ENCODE results near the gene CYB561D2.

CYB561D2 gene

DNA sequence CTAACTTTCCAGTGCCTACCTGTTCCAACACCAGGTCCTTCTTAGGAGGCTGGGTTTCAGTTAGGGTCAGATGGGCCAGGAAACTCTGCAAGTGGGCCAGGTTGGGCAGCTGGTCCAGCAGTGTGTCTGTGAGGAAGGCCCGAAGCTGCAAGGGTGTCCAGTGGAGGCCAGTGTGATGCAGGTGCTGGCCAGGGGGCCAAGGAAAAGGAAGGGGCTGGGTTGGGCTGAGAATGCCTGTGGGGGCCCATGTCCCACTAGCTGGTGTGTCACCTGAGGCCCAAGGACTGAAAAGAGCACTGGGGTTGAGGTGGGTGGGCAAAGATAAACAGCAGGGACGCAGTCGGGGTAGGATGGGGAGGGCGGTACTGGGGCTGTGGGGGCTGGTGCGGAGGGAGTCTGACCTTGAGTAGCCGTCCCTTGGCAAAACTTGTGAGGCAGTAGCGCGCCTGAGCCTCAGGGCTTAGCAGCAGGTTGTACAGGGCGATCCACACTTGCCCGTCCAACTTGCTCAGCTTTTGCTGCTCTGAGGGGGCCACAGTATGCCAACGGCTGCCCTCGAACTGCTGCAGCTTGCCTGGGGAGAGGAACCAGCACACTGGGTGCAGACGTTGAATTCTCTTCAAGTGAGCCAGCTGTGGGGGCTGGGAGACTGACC lies 8.5 kb upstream of the CYB561D2 start:
- no peak for DNase-seq

DNA sequence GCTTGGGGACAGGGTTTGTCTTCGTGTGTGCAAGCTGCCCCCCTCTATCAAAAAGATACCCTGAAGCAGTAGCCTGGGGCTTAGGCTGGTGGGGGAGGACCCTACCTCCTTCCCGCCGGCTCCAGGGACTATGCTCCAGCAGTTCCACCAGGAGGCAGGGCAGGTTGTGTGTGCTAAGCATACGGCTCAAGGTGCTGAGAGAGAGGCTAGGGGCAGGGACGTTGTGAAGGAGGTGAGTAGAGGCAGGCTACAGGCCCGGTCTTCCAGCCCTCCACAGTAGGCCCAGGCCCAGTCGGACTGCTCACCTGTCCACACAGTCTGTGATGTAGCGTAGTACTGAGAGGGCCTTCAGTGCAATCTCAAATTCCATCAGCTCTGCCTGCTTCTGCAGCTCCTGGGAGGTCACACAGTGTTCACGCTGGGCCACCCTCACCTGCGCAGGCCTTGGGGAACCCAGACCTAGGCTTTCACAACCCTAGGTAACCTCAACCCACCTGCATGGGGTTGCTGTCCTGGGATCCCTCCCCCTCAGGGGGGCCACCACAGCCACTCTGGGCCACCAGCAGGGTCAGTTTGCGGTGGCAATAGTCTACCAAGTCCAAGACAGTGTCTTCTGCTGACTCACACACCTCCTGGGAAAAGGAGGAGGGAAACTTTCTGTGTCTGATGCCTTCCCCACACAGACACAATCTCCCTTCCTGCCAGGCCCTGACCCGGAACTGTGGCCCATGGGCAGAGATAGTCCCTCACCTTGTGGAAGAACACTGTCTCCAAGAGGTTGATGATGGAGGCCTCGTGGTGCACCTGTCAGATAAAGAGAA lies 7.6 kb upstream of the CYB561D2 start:
- no peak for DNase-seq

DNA sequence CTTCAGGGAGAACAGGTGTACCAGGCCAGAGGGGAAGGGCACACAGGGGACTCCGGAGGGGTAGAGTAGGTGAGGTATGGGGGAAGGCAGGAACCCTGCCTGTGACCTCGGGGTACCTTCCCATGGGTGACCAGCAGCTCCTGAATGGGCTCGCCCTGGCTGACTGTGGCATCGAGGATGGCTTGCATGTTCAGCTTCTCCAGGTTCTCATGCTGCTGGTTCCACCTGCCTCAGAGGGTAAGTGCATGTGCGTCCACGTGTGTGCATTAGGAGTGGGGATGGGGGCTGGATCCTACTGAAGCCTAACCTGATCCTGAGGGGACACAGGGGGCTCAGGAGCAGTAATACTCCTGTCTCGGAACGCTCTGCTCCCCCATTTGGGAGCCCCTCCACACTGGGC lies 5.7 kb upstream of the CYB561D2 start:
- DNase-seq: no peak

DNA sequence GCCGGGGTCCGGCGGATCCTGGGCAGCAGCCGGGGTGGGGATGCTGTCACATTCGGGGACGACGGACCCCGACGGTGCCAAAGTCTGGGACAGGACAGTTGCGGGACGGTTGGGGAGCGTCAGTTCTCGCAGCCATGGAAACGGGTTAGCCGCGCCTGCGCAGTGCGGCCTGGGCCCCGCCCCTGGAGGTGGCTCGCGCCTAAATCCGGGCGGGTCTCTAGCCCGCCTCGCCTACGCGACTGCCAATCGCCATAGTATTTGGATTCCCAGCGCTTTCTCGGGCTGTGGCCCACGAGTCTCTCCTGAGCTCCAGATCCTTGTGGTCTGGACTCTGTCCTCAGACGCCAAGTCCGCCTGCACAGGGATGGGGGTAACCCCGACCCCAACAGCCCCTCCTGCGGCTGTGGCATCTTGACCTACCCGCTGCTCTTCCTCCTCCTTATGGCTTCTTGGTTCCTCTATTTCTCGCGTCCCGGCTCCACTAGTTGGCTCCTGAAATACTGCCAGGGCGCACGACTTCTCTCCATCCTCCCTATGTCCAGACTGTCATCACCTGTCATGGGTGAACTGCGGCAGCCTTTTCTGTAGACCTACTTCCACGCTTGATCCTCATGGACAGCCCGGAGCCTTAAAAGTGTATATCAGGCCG lies 5.0 kb upstream of the CYB561D2 start, which contains the start of gene ZMYND10:
ZMYND10 (minus strand) TSS at position 147 of the 649 bp plus-strand sequence. CDS start 153 bp downstream, outside the sequence.
- peak; percentile 47 to 62 (median 55) for DNase-seq

DNA sequence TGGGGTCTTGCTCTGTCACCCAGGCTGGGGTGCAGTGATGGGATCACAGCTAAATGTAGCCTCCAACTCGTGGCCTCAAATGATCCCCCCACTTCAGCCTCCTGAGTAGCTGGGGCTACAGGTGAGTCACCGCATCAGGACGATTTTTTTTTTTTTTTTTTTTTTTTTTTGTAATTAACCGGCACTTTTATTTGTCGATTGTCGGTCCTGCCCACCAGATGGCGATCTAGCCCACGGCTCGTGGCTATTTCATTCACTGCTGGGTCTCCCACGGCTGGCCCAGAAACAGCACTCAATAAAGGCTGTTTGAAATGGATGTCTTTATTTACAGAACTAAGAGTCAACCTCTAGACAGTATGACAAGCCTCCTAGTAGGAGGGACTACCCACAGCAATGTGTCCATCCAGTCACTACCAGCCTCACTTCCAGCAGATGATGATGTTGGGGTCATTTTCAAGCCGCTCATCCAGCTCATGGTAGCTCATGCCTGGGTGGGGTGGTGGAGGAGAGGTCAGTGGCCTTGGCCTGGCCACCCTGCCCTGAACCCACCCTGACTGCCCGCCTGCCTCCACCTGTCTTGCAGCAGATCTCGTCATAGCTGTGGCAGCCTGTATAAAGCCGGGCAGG lies 3.4 kb upstream of the CYB561D2 start:
- peak; percentile 48 to 85 (median 51) for DNase-seq

DNA sequence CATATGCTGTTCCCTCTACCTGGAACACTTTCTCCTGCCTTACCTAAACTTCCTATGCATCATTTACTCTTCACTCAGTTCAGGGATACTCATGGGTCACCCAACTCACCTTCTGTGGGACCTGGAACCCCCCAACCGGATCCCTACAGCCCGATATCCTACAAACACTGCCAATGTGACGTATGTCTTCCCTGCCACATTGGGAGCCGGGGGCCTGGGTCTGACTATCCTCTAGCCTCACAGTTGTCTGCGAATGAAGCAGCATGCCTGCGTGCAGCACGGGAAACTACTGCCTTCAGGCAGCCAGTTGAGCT lies 492 bp upstream of the CYB561D2 start:
- DNase-seq: no peak

DNA sequence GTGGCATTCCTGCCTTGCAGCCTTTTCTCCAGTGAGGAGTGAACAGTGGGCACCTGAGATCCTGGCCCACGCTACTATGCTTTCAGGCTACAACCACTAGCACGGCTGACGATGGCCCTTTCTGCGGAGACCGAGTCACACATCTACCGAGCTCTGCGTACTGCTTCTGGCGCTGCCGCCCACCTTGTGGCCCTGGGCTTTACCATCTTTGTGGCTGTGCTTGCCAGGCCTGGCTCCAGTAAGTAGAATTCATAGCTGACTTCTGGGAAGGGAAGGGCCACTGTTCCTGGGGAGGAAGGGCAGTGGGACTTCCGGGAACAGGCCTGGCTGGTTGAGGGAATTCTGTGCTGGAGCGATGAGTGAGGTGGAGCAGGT lies 648 bp downstream of the CYB561D2 start:
- no peak for DNase-seq

DNA sequence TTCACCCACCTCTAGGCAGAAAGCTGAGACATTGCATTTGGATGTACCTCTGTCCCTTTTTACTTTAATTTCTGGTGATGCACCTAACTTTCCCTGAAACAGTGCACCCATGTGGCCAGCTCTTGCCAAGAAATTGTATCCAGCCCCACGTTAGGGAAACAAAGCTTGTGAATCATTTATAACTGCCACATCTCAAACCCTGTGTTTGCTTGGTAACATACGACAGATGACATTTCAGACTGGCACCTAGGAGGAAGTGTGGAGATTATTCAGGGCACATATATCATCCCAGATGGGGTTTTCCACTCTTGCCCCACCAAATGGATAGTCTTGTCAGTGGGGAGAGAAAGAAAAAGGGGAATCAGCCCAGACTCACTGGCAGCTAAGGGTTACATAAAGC lies 2.1 kb downstream of the CYB561D2 start:
- DNase-seq: peak in 1 of 3 experiments; percentile 3

DNA sequence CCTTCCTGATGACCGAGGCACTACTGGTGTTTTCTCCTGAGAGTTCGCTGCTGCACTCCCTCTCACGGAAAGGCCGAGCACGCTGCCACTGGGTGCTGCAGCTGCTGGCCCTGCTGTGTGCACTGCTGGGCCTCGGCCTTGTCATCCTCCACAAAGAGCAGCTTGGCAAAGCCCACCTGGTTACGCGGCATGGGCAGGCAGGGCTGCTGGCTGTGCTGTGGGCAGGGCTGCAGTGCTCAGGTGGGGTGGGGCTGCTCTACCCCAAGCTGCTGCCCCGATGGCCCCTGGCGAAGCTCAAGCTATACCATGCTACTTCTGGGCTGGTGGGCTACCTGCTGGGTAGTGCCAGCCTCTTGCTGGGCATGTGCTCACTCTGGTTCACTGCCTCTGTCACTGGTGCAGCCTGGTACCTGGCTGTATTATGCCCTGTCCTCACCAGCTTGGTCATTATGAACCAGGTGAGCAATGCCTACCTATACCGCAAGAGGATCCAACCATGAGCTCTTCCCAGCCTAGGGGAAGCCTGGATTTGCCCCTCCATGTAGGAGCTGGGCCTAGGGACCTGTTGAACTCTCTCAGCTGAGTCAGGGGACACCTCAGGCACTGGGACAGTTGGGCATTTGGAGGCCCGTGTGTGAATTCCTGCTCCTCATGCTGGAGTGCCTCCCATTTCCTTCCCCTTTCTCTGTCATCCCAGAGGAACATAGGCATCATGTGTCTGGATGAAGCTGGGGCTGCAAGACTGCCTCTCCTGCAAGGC lies 2.8 kb downstream of the CYB561D2 start:
- no peak for DNase-seq

DNA sequence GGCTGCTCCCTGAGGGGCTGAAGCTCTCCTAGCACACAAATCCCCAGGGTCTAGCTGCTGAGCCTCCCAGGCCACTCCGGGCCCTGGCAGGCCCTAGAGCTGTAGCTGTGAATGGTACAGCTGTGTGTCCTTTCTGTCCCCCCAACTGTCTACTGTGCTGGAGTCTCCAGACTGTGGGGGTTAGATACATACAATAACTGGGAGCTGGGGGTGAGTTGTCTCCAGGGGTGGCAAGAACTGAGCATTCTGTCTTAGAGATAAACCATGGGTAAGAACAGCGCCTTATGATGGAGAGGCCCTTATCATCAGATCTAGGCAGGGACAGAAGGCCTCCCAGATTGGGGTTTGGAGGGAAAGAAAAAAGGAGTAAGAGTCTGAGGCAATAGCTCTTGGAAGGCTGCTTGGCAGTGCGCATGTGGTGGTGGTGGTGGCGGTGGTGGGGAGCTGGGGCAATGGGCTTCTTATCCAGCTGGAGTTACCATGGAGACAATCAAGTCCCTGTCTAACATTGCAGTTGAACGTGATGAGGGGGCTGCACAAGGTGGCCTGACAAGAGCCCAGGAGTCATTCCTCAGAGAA lies 3.6 kb downstream of the CYB561D2 start:
- DNase-seq: no peak

DNA sequence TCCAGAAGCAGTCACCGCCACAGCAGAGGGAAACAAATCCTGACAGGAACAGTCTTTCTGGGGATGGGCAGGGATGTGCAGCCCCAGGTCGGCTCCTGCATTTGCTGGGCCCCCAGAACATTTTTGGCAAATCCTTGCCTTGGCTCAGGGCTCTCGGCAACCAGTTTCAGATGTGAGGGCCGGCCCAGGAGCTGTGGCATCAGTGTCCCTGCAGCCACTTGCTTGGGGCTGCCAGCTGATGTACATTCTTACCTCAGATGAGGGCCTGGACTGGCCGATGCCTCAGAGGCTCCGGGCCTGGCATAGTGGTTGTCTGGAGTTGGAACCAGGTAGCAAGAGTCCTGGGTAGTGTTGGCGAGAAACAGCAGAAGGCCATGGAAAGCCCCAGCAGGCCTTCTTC lies 4.2 kb downstream of the CYB561D2 start:
- no peak for DNase-seq

DNA sequence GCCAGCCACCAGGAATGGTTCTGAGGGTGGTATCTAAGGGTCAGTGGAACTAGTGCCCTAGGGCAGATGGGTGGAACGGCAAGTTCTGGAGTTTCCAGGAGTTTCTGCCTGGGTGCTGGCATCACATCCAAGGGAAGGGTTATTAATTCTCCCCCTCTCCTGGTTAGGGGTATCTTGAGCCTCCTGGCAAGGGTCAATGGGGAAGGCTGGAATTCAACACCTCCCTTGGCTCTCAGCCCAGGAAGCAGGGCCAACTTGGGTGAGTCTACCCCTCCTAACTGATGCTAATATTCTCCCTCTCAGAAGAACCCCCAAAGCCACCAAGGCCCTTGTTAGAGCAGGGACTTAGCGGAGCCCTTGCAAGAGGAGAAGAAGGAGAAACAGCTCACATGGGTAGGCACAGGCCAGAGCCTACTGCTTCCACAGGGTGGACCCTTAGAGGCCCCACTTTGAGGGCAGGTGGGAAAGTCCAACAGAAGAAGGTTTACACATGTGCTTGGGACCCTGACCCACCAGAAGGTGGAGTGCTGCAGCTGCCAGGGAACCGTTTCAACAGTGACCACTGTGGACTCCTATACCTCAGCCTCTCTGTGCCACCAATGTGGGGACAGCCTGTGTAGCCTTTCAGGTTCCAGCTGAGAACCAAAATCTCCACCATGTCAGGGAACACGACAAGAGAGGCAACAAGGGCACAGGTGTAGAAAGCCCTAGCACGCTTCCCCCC lies 5.3 kb downstream of the CYB561D2 start:
- DNase-seq: peak in 1 of 3 experiments; percentile 14

DNA sequence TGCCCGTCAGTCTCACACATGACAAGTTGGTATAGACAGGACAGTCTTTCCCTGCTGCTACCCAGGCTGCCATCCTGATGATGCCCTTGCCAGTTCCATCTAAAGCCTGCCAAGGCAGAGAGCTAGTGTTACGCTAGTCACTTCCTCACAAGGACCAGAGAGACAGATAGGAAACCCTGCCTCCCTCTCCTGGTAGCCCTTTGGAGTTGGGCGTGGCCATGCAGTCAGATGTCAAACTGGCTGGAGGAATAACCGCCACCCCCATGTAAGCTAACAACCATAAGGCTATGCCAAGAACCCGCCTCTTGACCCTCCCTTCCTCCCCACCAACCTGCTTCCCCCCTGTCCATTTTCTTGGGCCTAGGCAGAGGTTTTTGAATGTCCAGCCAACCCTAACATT lies 5.9 kb downstream of the CYB561D2 start:
- no peak for DNase-seq

DNA sequence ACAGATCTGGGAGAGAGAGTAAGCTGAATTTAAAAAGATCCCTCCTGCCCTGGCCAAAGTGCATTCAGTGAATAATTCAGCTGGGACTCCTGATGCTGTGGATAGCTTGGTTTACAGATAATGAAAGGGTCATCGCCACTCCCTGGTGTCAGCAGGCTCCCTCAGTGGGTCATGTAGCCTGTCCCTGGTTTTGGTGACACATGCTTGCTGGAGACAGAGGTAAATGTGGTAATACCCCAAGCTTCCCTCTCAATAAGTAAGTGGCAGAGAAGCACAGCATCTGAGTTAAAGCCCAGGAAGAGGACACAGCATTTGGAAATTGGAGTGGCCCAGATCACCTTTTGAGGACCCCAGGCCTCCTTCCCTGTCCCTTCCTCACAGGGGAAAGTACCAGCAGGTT lies 6.8 kb downstream of the CYB561D2 start:
- DNase-seq: no peak

DNA sequence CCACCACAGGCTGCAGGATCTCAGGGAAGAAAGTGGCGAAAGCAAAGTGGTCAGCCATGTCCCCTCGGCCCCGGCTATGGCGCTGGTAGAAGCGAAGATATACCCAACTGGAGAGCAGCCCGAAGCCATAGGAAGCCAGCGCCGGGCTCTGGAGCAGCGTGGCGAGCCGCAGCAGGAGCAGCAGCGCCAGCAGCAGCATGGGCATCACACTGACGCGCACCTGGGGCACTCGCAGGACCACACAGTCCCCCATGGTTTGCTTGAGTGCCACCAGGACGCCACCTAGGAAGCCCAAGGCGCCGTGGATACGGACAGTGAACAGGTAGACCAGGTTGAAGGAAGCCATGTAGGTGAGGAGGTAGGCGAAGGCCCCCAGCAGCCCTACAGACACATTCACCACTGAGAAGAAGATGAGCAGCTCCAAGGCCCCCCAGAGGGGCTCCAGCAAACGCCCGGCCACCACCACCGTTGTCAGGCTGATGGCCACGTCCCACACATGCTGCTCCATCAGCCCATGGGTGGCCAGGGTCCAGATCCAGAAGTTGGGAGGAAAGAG lies 7.8 kb downstream of the CYB561D2 start:
- DNase-seq: no peak

DNA sequence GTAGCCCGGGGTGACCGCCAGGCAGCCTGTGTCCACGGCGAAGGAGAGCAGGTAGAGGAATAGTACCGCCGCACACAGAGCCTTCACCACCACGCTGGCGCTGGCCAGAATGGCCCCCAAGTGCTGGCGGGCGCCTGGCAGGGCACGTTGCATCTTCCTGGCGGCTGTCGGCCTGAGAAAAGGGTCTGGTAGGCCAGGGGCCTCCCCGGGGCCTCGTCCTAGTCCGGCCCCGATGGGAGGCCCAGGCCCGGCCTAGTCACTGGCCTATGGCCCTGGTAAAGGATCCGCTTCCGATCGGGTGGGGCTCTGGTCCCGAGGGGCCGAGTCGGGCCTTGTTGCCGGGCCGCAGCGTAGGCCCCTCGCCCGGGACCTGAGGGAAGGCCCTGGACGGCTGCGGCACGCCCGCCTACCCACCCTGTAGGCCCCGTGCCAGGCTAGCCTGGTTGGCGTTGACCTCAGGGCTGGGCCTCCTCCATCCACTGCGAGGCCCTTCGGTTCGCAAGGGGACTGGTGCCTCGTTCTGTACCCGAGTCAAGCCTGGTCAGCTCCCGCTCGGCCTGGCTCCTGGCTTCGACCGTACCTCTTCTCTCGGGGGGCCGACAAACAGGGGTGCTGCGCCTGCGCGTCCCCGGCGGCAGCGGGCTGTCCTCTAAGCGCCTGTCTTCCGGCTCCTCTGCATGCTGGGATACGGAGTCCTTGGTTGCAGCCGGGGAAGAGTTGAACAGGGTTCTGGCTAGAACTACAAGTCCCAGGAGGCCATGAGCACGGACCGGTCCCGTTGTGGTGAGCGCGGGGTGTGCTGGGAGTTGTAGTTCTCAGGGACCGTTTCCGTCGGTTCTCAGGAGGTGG lies 8.5 kb downstream of the CYB561D2 start, which contains the start of gene TMEM115:
TMEM115 (minus strand) TSS at position 611 of the 849 bp plus-strand sequence; CDS start at position 153, 458 bp downstream.
- peak; percentile 89 to 96 (median 89) for DNase-seq

DNA sequence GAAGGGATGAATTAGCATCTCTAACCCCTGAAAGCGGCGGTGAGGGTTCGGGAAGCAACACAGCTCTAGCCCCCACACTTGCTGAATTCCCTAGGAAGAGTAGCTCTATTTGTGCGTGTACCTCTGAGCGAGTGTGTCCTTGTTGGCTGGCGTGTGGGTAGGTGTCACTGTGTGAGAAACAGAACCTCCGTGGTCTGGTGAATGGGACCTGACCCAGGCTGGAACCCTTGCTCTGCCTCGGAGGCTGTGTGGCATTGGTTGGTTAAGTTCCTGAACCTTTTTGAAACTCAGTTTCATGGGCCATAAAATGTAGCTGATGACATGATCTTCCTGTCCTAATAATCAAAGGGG lies 9.1 kb downstream of the CYB561D2 start:
- no peak for DNase-seq

DNA sequence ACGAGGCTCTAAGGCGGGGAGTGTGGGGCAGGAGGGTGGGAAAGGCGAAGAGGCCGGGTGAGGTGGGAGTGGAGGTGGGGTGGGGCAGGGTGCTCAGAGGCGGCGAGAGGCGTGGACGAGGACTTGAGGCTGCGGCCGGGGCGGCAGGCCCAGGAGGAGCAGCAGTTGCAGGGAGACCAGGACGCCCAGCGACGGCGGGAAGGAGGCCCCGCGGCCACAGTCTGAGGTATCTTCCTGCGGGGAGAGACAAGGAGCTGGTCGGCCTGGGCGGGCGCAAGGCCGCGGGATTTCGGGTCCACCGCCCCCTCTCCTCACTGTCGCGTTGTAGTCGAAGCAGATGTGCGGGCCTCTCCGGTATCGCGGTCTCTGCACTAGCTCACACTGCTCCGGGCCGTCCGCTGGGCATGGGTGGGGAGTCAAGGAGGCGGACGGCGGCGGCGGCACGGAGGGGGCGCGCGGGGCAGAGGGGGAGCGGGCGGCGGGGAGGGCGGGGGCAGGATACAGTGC lies 14.0 kb downstream of the CYB561D2 start:
- DNase-seq: no peak

DNA sequence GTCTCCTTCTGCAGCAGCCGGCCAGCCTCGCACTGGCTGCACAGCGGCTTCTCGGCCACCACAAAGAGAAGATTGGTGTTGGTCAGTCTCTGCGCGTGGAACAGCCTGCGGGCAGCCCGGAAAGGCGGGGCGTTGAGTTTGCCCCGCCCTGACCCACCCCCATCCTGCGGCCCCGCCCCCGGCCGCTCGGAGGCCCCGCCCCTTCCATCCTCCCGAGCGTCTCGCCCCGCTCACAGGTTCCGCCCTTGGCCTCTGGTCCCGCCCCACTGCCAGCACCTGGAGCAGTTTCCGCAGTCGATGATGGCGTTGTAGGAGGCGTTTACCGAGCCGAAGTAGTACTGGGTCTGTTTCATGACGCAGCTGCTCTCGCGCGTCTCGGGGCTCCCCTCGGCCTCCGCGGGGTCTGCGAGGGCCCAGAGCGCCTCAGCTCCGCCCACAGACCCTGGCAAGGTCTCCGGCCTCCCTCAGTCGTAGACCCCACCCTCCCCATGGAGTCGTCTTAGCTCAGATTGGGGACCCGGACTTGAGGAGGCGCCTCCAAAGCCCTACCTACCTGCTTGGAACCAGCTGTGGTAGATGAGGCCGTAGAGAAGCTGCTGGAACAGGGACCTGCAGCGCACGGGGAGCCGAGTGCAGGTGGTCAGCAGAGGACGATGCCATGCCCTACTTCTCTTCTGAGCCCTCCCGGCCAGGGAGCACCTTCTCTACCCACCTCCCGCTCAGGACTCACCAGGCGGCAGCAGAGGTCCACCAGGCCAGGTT lies 14.6 kb downstream of the CYB561D2 start:
- DNase-seq: peak in 2 of 3 experiments; percentile 39 to 81
